Retinal pigment epithelial cell (primary cell): Measurements from ENCODE around the gene CSH1.
"Not testable (repeated sequence)": the region's sequence is repeated elsewhere in the genome, so short reads cannot be mapped to it uniquely, and the experiment has no call there.

Experiments
- DNase-seq: peaks from one replicate; pipeline ENCODE4 v3.0.0-alpha.2; 2010; ENCODE audit warnings: low read depth
- H3K4me3 ChIP-seq: 2 replicates; pipeline ENCODE4 v1.5.1; 2011; ENCODE audit warnings: mild to moderate bottlenecking, low read length, control low read depth, moderate library complexity
- TF ChIP-seq, protein P1 (sequence below): conservative IDR thresholded peaks from 2 replicates; pipeline ENCODE4 v1.5.1; 2011; ENCODE audit warnings: low read depth, low read length, control low read depth, inconsistent platforms

The CSH1 gene

DNA sequence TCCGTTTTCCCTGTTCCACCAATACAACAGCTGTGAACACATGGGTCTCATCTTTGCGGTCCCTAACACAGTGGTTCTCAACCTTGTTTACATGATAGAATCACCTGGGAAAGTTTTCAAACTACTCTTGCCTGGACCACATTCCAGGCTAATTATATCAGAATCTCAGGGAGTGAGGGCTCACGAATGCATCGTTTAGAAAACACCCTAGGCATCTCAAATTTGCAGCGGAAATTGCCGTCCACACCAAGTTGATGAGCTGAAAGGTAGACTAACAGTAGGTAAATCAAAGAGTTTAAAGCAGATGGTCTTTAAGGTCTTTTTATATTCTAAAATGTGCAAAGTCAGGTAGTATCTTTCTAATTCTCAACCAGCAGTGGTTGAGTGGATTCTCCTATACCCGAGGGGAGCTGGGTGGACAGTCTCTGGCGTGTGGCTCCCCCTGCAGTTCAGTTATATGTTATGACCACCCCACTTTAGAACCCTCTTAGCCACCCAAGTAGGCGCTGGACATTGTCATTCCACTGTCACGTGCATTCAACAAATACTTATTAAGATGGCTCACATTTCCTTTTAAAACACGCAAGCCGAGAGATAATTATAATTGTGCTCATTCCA is 10.9 kb upstream of the CSH1 start:
- not testable (repeated sequence) for H3K4me3 ChIP-seq, DNase-seq
- TF ChIP-seq, protein P1, sequence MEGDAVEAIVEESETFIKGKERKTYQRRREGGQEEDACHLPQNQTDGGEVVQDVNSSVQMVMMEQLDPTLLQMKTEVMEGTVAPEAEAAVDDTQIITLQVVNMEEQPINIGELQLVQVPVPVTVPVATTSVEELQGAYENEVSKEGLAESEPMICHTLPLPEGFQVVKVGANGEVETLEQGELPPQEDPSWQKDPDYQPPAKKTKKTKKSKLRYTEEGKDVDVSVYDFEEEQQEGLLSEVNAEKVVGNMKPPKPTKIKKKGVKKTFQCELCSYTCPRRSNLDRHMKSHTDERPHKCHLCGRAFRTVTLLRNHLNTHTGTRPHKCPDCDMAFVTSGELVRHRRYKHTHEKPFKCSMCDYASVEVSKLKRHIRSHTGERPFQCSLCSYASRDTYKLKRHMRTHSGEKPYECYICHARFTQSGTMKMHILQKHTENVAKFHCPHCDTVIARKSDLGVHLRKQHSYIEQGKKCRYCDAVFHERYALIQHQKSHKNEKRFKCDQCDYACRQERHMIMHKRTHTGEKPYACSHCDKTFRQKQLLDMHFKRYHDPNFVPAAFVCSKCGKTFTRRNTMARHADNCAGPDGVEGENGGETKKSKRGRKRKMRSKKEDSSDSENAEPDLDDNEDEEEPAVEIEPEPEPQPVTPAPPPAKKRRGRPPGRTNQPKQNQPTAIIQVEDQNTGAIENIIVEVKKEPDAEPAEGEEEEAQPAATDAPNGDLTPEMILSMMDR = peak; percentile 36

- H3K4me3 ChIP-seq, DNase-seq: not testable (repeated sequence)
These were observed 8.4 kb upstream of the CSH1 start for GRCh38 chr17:63904796-63905195.

DNA sequence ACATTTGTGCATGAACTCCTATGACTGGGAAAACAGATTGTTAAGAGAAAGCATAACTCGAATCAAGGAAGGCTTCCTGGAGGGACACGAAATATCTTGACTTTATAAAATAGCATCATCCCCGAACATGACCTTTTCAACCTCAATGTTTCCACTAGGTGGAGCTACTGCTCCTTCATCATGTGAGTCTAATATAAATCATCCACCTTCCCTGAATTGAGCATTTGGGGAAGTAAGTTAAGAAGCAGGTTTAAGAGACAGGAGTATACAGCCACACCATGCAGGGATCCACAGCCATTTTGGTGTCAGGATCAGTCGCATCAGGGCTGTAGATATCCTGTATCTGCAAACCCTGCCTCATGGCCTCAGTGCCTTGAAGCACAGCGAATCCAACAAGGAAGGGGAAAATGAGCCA is 7.4 kb upstream of the CSH1 start:
- H3K4me3 ChIP-seq, DNase-seq: not testable (repeated sequence)
- TF ChIP-seq, protein P1 = peak; percentile 35

DNA sequence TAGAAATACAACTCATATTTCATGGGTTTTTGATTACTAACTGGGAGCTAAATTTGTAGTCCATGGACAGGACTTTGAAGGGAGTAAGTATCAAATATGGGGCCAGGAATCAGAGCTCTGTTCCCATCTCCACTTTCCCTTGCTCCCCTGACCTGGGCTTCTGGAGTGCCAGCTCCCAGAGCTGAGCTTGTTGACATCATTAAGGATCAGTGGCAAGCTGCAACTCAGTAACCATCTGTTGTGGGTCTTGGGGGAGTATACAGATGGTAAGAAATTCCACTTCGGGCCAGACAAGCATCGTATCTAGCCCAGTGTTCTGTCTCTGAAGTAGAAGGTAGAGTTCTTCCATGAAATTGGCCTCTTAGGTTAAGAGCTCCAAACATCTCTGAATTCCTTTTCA is 5.6 kb upstream of the CSH1 start:
- not testable (repeated sequence) for H3K4me3 ChIP-seq, DNase-seq

- not testable (repeated sequence) for H3K4me3 ChIP-seq, DNase-seq
These were observed 2.8 kb upstream of the CSH1 start for GRCh38 chr17:63898899-63899798.

DNA sequence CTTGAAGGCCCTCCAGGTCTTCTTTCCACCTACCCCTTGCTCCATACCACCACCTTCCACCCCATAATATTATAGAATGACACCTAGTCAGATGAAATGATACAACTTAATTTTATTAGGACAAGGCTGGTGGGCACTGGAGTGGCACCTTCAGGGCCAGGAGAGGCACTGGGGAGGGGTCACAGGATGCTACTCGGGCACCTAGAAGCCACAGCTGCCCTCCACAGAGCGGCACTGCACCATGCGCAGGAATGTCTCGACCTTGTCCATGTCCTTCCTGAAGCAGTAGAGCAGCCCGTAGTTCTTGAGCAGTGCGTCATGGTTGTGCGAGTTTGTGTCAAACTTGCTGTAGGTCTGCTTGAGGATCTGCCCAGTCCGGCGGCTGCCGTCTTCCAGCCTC is 1.6 kb downstream of the CSH1 start:
- H3K4me3 ChIP-seq, DNase-seq: not testable (repeated sequence)

- not testable (repeated sequence) for H3K4me3 ChIP-seq, DNase-seq
These were observed 2.4 kb downstream of the CSH1 start for GRCh38 chr17:63894021-63894420.

GRCh38 chr17:63892316-63893037 is 3.9 kb downstream of the CSH1 start:
- not testable (repeated sequence) for H3K4me3 ChIP-seq, DNase-seq
- TF ChIP-seq, protein P1 = peak; percentile 31

- DNase-seq, H3K4me3 ChIP-seq: not testable (repeated sequence)
- TF ChIP-seq, protein P1 = peak; percentile 53
These were observed 7.1 kb downstream of the CSH1 start for GRCh38 chr17:63889026-63889848.

- not testable (repeated sequence) for DNase-seq, H3K4me3 ChIP-seq
These were observed 11.3 kb downstream of the CSH1 start for GRCh38 chr17:63885119-63885518.

DNA sequence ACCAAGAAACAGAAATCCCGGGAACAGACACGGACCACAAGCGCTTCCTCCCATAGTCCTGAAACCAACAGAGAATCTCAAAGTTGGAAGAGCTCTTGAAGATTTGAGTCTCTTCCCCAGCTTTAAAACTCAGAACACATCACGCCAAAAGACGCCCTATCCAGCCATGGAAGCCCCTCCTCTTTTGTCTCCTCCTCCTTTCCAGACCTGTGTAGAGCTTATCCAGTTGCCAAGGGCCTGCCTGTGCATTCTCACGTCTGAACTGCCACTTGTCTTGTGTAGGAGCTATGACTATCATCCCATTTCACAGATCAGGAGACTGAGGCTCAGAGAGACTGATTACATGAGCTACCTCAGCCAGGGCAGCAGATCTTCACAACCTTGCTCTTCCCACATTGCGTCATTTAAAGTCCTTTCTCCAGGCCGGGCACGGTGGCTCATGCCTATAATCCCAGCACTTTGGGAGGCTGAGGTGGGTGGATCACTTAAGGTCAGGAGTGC is 13.7 kb downstream of the CSH1 start:
- not testable (repeated sequence) for DNase-seq, H3K4me3 ChIP-seq
